Endometrial microvascular endothelial cells (primary cell): ENCODE results near the gene GMPPB. TPM values are rescaled to one million over a fixed set of nuclear protein-coding genes. Genes with fewer than 3 reads are reported as not detected.
"Not testable (repeated sequence)": the region's sequence is repeated elsewhere in the genome, so short reads cannot be mapped to it uniquely, and the experiment has no call there.

Source experiments
- in situ Hi-C: cut with HindIII; loops from 2 replicates; pipeline ENCODE4 v1.10.0; 2017; ENCODE audit warnings: low sequenced_read_pairs, low pct_unique_long_range_greater_than_20kb; ENCODE audit errors: inconsistent ontology term
- total RNA-seq: library from RNA; depleted of rRNA; stranded (reverse); fragments of >200 nt; gene quantifications from one replicate; pipeline ENCODE4 v1.2.3, GENCODE V29; 2015; ENCODE audit errors: inconsistent ontology term

Gene GMPPB
- total RNA-seq, 1 donor from 2014 or later = 48.2 TPM

DNA sequence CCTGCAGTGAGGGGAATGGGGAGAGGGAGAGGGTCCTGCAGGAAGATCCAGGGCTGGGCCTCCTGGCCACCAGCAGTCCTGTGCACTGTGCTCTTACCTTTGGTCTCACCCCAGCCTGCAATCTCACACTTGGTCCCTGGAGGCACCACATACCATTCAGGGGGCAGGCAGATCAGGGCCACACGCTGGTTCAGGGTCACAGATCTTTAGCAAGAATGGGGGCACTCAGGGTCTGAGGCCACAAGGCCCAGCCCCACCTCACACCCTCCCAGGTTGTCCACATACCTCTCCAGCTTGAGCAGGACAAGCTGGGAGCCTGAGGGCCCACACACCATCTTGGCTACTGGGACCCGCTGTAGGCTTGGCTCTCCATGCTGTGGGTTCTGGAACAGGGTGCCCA lies 39.3 kb downstream of the GMPPB start:
- in situ Hi-C loops = not testable (repeated sequence)

GRCh38 chr3:49683162-49683561 lies 40.6 kb downstream of the GMPPB start:
- in situ Hi-C loops = no loop called here

- in situ Hi-C loops = no loop called here
Observed at GRCh38 chr3:49681543-49681942, 42.2 kb downstream of the GMPPB start.

DNA sequence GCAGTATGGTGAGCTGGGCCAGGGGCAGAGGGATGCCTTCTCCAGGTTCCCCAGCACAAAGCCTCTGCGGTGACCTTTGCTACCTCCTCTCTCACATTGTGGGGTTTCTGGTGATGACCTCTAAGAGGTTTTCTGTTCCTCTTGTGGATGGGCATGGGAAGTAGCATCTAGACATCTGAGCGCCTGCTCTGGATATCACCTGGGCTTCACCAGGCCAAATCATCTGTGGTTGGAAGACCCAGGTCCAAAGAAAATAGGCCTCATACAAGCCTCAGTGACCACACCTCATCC lies 42.6 kb downstream of the GMPPB start:
- in situ Hi-C loops = no loop called here

DNA sequence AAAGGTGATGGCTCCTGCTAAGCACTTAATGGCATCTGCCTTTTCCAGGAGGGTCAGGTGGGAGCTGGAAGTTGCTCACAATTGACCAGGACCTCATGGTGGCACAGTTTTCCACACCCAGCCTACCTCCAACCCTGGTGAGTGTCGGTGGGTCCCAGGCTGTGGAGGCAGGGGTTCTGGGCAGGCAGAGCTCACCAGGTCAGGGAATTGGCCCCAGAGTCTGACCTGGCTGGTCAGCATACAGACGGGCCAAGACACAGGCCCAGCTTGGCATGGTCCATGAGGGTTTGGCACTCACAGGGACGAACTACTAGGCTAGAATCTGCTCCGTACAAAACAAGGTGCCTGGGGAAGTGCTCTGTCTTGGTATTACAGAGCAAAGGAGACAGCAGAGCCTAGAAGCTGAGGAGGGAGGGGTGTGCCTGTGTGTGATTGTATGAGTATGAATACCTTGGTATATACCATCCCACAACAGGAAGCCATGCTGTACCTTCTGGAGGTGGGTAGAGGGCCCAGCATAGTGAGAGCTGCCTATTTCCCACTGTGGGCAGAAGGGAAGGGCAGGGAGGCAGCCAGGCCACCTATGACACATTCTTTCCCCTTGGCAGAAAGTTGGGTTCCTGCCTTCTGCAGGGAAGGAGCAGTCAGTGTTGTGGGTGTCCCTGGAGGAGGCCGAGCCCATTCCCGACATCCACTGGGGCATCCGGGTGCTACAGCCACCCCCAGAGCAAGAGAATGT lies 43.1 kb downstream of the GMPPB start:
- in situ Hi-C loops = no loop called here

GRCh38 chr3:49675912-49676311 lies 47.8 kb downstream of the GMPPB start:
- in situ Hi-C loops = no loop called here

GRCh38 chr3:49674497-49674983 lies 49.2 kb downstream of the GMPPB start:
- in situ Hi-C loops = no loop called here

GRCh38 chr3:49673715-49674496 lies 49.8 kb downstream of the GMPPB start, which contains the start of gene APEH:
TSS of gene APEH (plus strand) at chr3:49674351. CDS start at chr3:49674402, 51 bp downstream.
- in situ Hi-C loops = no loop called here

DNA sequence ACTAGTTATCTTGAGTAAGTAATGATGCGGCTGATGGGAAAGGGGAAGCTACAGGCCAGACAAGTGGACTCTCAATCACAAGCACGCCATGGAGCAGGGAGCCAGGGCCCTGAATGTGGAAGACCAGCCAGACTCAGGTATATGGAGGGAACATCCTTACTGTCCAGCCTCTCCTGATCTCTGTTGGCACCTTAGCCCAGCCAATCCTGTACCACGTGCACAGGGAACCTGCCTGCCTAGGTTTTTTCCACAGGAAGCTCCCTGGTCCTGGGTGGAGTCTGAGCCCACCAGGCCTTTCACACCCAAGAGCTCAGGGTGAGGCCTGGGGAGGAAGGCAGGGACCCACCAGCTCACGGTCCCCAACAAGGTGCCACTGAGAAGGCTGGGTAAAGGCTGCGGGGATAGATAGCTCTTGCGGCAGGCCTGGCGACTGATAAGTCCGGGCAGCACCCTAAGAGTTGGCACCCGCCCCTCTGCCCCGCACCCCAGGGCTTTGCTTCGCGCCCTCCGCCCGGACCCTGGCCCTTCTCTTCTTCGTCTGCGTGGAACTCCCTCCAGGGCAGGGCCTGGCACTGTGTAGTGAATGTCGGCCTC lies 50.5 kb downstream of the GMPPB start:
- in situ Hi-C loops = no loop called here

DNA sequence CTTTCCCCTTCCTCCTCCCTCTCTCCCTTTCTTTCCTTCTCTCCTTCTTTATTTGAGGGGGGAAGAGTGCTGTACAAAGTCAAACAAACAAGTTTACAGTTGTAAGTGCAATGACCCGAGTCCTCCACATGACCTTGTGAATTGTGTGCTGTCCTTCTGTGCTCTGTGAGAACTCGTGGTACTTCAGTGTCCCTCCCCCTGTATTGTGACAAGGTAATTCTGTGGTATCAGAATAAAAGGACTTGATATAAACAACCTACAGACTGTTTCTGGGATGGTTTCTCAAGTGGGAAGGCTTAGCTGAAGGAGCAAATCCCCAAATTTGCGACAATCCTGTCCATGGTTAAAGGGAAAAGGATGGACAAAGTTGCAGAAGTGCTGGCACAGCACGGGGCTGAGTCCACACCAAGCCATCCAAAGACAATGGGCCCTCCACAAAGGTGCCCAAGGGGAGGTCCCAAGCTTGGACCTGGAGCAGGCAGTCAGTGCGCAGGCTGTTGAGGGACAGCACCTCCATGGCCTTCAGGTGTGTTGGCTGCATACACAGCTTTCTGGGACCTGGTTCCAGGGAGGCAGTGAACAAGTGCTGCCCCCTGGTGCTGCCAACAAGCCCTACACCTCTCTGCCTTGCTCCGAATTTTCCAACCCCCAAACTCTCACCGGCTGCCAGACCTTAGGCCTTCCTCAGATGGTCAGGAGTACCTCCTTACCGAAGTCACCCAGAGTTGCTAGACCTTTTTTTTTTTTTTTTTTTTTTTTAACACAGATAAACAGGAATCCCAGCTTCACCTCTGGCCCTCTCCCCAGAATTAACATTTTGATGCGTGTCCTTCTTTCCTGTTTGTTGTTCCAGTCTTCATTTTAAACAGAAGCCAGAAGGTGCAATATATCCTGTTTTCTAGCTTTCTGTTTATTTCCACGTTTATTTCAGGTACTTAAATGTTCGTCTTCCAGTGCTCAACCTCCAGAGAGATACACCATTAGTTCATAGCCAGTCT lies 52.2 kb downstream of the GMPPB start:
- in situ Hi-C loops = no loop called here

DNA sequence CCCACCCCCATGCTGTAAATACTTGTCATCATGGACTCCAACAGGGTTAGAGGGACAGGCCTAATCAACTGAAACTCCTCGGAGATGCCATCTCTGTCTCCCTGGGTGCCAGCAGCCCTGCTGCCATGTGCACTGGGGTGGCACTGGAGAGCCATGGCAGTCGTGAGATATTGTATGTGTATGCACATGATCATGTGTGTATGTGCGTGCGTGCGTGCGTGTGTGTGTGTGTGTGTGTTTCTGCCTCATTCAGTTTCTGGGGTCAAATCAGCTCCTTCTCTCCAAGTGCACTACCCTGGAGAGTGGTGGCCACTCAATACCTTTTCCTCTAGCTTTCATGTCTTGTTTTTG lies 52.8 kb downstream of the GMPPB start:
- in situ Hi-C loops = no loop called here

Other genes with a start within 250 kb of the GMPPB start
- 0.09 TPM for gene BSN, start 169.5 kb downstream of the GMPPB start, total RNA-seq
- 106 TPM for gene APEH, start 49.6 kb downstream of the GMPPB start, total RNA-seq
- gene MST1, start 34.5 kb downstream of the GMPPB start, total RNA-seq = 1.1 TPM
- gene RNF123, start 34.4 kb downstream of the GMPPB start, total RNA-seq = 22.4 TPM
- 2.4 TPM for gene AMIGO3, start 4.3 kb downstream of the GMPPB start, total RNA-seq
- 38.7 TPM for gene IP6K1, start 62.6 kb upstream of the GMPPB start, total RNA-seq
- gene CDHR4, start 75.9 kb upstream of the GMPPB start, total RNA-seq = not detected
- gene INKA1, start 79.3 kb upstream of the GMPPB start, total RNA-seq = 5.4 TPM
- 31.0 TPM for gene UBA7, start 90.0 kb upstream of the GMPPB start, total RNA-seq
- 9.7 TPM for gene TRAIP, start 132.6 kb upstream of the GMPPB start, total RNA-seq
- not detected for gene CAMKV, start 146.0 kb upstream of the GMPPB start, total RNA-seq
- 0.19 TPM for gene MST1R, start 179.9 kb upstream of the GMPPB start, total RNA-seq
- gene MON1A, start 205.9 kb upstream of the GMPPB start, total RNA-seq = 28.6 TPM
- 24.7 TPM for gene RBM6, start 216.2 kb upstream of the GMPPB start, total RNA-seq